GM21825 (cell line): ENCODE data around the gene APCDD1L.

Experiments used
- ATAC-seq: cut with Tn5 transposase; IDR thresholded peaks from one replicate; pipeline ENCODE4 v1.9.1; 2021; ENCODE audit warnings: mild to moderate bottlenecking, moderate library complexity; ENCODE audit not compliant: unreplicated experiment

The APCDD1L gene

GRCh38 chr20:58467572-58468527, 47.3 kb downstream of the APCDD1L start:
- no peak for ATAC-seq

- ATAC-seq = no peak
Observed at GRCh38 chr20:58466729-58467571, 48.2 kb downstream of the APCDD1L start.

GRCh38 chr20:58466095-58466708, 49.0 kb downstream of the APCDD1L start:
- no peak for ATAC-seq

- ATAC-seq = no peak
Observed at GRCh38 chr20:58464838-58465237, 50.4 kb downstream of the APCDD1L start.

- ATAC-seq = no peak
Observed at GRCh38 chr20:58463256-58463655, 51.9 kb downstream of the APCDD1L start.

- no peak for ATAC-seq
Observed at GRCh38 chr20:58461899-58462298, 53.3 kb downstream of the APCDD1L start.

- no peak for ATAC-seq
Observed at GRCh38 chr20:58461104-58461503, 54.1 kb downstream of the APCDD1L start.

- peak; percentile 21 for ATAC-seq
Observed at GRCh38 chr20:58459058-58459750, 56.0 kb downstream of the APCDD1L start.

GRCh38 chr20:58458342-58459057, 56.7 kb downstream of the APCDD1L start:
- peak; percentile 97 for ATAC-seq

GRCh38 chr20:58457083-58457695, 58.0 kb downstream of the APCDD1L start:
- ATAC-seq = no peak

GRCh38 chr20:58454460-58454859, 60.7 kb downstream of the APCDD1L start:
- ATAC-seq = no peak

- ATAC-seq = no peak
Observed at GRCh38 chr20:58453391-58453790, 61.8 kb downstream of the APCDD1L start.

- ATAC-seq = no peak
Observed at GRCh38 chr20:58452667-58453255, 62.4 kb downstream of the APCDD1L start.

- no peak for ATAC-seq
Observed at GRCh38 chr20:58450254-58450653, 64.9 kb downstream of the APCDD1L start.

GRCh38 chr20:58449681-58450221, 65.4 kb downstream of the APCDD1L start:
- ATAC-seq = no peak

GRCh38 chr20:58448958-58449357, 66.2 kb downstream of the APCDD1L start:
- ATAC-seq = no peak

- no peak for ATAC-seq
Observed at GRCh38 chr20:58447511-58448391, 67.4 kb downstream of the APCDD1L start.

GRCh38 chr20:58446960-58447265, 68.3 kb downstream of the APCDD1L start:
- ATAC-seq = no peak
